H1 (cell line): ENCODE data around the gene LCLAT1.

Source experiments
- CEBPB ChIP-seq: IDR thresholded peaks from 2 replicates; pipeline ENCODE4 v1.6.1; 2012; ENCODE audit warnings: low read depth, low read length
- EZH2 ChIP-seq: fragments of 200-600 bp; sonication (generic); IDR thresholded peaks from 2 replicates; pipeline ENCODE4 v1.7.1; 2012; ENCODE audit warnings: low read depth, mild to moderate bottlenecking, moderate library complexity, low read length, inconsistent platforms; ENCODE audit not compliant: severe bottlenecking
- JUN ChIP-seq: IDR thresholded peaks from 2 replicates; pipeline ENCODE4 v1.6.1; 2011; ENCODE audit warnings: low read depth, mild to moderate bottlenecking, improper control_type of control experiment, low read length
- POLR2AphosphoS5 ChIP-seq: IDR thresholded peaks from 2 replicates; pipeline ENCODE4 v1.6.1; 2011; ENCODE audit warnings: low read depth, low read length
- RXRA ChIP-seq: IDR thresholded peaks from 2 replicates; pipeline ENCODE4 v1.6.1; 2011; ENCODE audit warnings: low read depth, mild to moderate bottlenecking, low read length, moderate library complexity; ENCODE audit not compliant: insufficient read depth
- SIRT6 ChIP-seq: IDR thresholded peaks from one replicate; pipeline ENCODE4 v1.7.1; 2012; ENCODE audit warnings: low read length, inconsistent platforms
- SP1 ChIP-seq: IDR thresholded peaks from 2 replicates; pipeline ENCODE4 v1.6.1; 2011; ENCODE audit warnings: low read depth, low read length
- TCF12 ChIP-seq: IDR thresholded peaks from 2 replicates; pipeline ENCODE4 v1.6.1; 2011; ENCODE audit warnings: low read depth, mild to moderate bottlenecking, low read length
- TF ChIP-seq, protein P1 (sequence below), 3 experiments: IDR thresholded peaks; 1 replicate in 2 of 3; 2 replicates in 1 of 3; pipeline versions ENCODE4 v1.5.1 to v1.6.1; 2011; ENCODE audit warnings: low read length in 3 of 3, mild to moderate bottlenecking in 3 of 3, inconsistent platforms in 2 of 3, low read depth in 1 of 3, moderate library complexity in 1 of 3; ENCODE audit not compliant: insufficient read depth in 1 of 3; ENCODE audit errors: control extremely low read depth in 1 of 3

DNA sequence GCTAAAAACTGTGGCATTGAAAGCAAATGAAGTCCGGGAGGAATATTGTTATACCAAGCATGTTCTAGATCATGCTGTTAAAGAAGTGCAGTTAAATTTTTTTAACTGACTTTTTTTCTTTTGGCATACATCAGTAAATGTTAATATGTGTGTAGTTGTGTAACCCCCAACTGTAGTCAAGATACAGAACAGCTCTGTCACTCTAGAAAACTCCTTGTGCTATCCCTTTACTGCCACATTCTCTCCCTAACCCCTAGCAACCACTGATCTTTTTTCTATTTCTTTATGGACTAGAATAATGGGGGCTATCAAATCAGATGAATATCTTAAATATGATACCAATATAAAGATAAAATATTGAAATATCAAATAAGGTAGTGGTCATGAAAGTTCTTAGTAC is 46.4 kb downstream of the LCLAT1 start:
- no peak for TF ChIP-seq JUN
- TF ChIP-seq, protein P1, sequence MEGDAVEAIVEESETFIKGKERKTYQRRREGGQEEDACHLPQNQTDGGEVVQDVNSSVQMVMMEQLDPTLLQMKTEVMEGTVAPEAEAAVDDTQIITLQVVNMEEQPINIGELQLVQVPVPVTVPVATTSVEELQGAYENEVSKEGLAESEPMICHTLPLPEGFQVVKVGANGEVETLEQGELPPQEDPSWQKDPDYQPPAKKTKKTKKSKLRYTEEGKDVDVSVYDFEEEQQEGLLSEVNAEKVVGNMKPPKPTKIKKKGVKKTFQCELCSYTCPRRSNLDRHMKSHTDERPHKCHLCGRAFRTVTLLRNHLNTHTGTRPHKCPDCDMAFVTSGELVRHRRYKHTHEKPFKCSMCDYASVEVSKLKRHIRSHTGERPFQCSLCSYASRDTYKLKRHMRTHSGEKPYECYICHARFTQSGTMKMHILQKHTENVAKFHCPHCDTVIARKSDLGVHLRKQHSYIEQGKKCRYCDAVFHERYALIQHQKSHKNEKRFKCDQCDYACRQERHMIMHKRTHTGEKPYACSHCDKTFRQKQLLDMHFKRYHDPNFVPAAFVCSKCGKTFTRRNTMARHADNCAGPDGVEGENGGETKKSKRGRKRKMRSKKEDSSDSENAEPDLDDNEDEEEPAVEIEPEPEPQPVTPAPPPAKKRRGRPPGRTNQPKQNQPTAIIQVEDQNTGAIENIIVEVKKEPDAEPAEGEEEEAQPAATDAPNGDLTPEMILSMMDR (IDR thresholded peaks at IDR 0.05; ENCODE audit: control extremely low read depth in 1 of 3, insufficient read depth in 1 of 3, low read depth in 1 of 3, low read length in 3 of 3): no peak
- TF ChIP-seq RXRA: no peak
- no peak for TF ChIP-seq CEBPB
- TF ChIP-seq SP1: no peak
- TF ChIP-seq POLR2AphosphoS5: no peak
- no peak for TF ChIP-seq SIRT6
- TF ChIP-seq EZH2: no peak
- no peak for TF ChIP-seq TCF12
